Lower leg skin (tissue), 4 donors: ENCODE data around the gene PHOX2B. TPM values are rescaled to one million over a fixed set of nuclear protein-coding genes. Genes with fewer than 3 reads are reported as not detected.

Experiments used
- DNase-seq, 2 donors: peaks; one replicate each; pipeline ENCODE4 v3.0.0-alpha.2; 2019; ENCODE audit warnings: low spot score in 2 of 2
- H3K4me3 ChIP-seq: fragments of 200-600 bp; sonication (generic); 2 replicates; pipeline ENCODE4 v1.5.1; 2017; ENCODE audit warnings: mild to moderate bottlenecking, low read depth; ENCODE audit not compliant: poor library complexity, severe bottlenecking
- POLR2A ChIP-seq, 2 donors: fragments of 450-650 bp; IDR thresholded peaks; one replicate each; pipeline ENCODE4 v1.6.1; 2016 to 2017; ENCODE audit warnings: antibody characterized with exemption in 2 of 2, mild to moderate bottlenecking in 1 of 2, moderate library complexity in 1 of 2
- WGBS, 2 donors: methylation state at CpG; one replicate each; pipeline ENCODE4 v1.1.5; 2018; 5-methylcytosine and 5-hydroxymethylcytosine counted together
- intact Hi-C: fragments of 100-400 bp; cut with DNase I; formaldehyde crosslinking; loops from one replicate; pipeline ENCODE4 v1.15.0; 2023; ENCODE audit warnings: low total_unique reads
- total RNA-seq, 4 donors: library from RNA; depleted of rRNA; stranded (reverse); fragments of >200 nt; gene quantifications; one replicate each; pipeline ENCODE4 v1.1.0, GENCODE V29; 2016
- TF ChIP-seq, protein P1 (sequence below), 3 donors: fragments of 450-650 bp; IDR thresholded peaks; one replicate each; pipeline ENCODE4 v1.5.1; 2016; ENCODE audit warnings: antibody characterized with exemption in 3 of 3, mild to moderate bottlenecking in 3 of 3, moderate library complexity in 2 of 3

Gene PHOX2B
- total RNA-seq, 4 donors from 2014 or later: not detected

- intact Hi-C loops: no loop called here
- no peak overlapping the region for H3K4me3 ChIP-seq
- TF ChIP-seq, protein P1, sequence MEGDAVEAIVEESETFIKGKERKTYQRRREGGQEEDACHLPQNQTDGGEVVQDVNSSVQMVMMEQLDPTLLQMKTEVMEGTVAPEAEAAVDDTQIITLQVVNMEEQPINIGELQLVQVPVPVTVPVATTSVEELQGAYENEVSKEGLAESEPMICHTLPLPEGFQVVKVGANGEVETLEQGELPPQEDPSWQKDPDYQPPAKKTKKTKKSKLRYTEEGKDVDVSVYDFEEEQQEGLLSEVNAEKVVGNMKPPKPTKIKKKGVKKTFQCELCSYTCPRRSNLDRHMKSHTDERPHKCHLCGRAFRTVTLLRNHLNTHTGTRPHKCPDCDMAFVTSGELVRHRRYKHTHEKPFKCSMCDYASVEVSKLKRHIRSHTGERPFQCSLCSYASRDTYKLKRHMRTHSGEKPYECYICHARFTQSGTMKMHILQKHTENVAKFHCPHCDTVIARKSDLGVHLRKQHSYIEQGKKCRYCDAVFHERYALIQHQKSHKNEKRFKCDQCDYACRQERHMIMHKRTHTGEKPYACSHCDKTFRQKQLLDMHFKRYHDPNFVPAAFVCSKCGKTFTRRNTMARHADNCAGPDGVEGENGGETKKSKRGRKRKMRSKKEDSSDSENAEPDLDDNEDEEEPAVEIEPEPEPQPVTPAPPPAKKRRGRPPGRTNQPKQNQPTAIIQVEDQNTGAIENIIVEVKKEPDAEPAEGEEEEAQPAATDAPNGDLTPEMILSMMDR (IDR thresholded peaks at IDR 0.05): no peak
- no peak for TF ChIP-seq POLR2A (IDR thresholded peaks at IDR 0.05)
- DNase-seq: no peak
These were observed 10.4 kb upstream of the PHOX2B start for GRCh38 chr4:41758884-41759283.

- no peak overlapping the region for H3K4me3 ChIP-seq
- DNase-seq: no peak
- intact Hi-C loops: no loop called here
- 21 to 27% methylated on average over 3 of the region's 3 CpGs for WGBS, 2 donors
- no peak for TF ChIP-seq POLR2A (IDR thresholded peaks at IDR 0.05)
- TF ChIP-seq, protein P1 (IDR thresholded peaks at IDR 0.05): no peak
These were observed 9.1 kb upstream of the PHOX2B start for GRCh38 chr4:41757521-41758156.

GRCh38 chr4:41753942-41754341 lies 5.4 kb upstream of the PHOX2B start:
- TF ChIP-seq POLR2A (IDR thresholded peaks at IDR 0.05): no peak
- TF ChIP-seq, protein P1 (IDR thresholded peaks at IDR 0.05): no peak
- no peak for DNase-seq
- intact Hi-C loops: no loop called here
- H3K4me3 ChIP-seq: no peak overlapping the region

GRCh38 chr4:41752081-41752836 lies 3.7 kb upstream of the PHOX2B start:
- intact Hi-C loops: no loop called here
- no peak for TF ChIP-seq POLR2A (IDR thresholded peaks at IDR 0.05)
- TF ChIP-seq, protein P1 (IDR thresholded peaks at IDR 0.05): no peak
- WGBS, 2 donors: 13 to 17% methylated on average over 10 of the region's 10 CpGs
- DNase-seq: no peak
- no peak overlapping the region for H3K4me3 ChIP-seq

- WGBS, 2 donors: 4 to 5% methylated on average over 26 to 34 of the region's 34 CpGs
These were observed 3.0 kb upstream of the PHOX2B start for GRCh38 chr4:41751449-41752061.

More at GRCh38 chr4:41751449-41752061, 3.0 kb upstream of the PHOX2B start:
- intact Hi-C loops: no loop called here
- H3K4me3 ChIP-seq: no peak overlapping the region
- TF ChIP-seq, protein P1 (IDR thresholded peaks at IDR 0.05): no peak
- TF ChIP-seq POLR2A (IDR thresholded peaks at IDR 0.05): no peak
- no peak for DNase-seq
